Upper lobe of left lung (tissue), 4 donors: ENCODE results near the gene SPTAN1.

Experiments
- POLR2AphosphoS5 ChIP-seq, 2 donors: sonication (generic); formaldehyde crosslinking; IDR thresholded peaks; one replicate each; pipeline ENCODE4 v1.5.1; 2017; ENCODE audit warnings: antibody characterized with exemption in 2 of 2
- TF ChIP-seq, protein P1 (sequence below), 6 experiments: fragments of 450-650 bp in 4 of 6; fragments of 200-600 bp in 2 of 6; sonication (generic) in 2 of 6; IDR thresholded peaks; one replicate each; pipeline ENCODE4 v1.5.1; 2016 to 2019; ENCODE audit warnings: antibody characterized with exemption in 6 of 6

GRCh38 chr9:128512820-128513219, 39.6 kb upstream of the SPTAN1 start:
- TF ChIP-seq, protein P1, sequence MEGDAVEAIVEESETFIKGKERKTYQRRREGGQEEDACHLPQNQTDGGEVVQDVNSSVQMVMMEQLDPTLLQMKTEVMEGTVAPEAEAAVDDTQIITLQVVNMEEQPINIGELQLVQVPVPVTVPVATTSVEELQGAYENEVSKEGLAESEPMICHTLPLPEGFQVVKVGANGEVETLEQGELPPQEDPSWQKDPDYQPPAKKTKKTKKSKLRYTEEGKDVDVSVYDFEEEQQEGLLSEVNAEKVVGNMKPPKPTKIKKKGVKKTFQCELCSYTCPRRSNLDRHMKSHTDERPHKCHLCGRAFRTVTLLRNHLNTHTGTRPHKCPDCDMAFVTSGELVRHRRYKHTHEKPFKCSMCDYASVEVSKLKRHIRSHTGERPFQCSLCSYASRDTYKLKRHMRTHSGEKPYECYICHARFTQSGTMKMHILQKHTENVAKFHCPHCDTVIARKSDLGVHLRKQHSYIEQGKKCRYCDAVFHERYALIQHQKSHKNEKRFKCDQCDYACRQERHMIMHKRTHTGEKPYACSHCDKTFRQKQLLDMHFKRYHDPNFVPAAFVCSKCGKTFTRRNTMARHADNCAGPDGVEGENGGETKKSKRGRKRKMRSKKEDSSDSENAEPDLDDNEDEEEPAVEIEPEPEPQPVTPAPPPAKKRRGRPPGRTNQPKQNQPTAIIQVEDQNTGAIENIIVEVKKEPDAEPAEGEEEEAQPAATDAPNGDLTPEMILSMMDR (IDR thresholded peaks at IDR 0.05), result no peak
- TF ChIP-seq POLR2AphosphoS5 (IDR thresholded peaks at IDR 0.05), result no peak
